Esophagus muscularis mucosa (tissue), 4 donors: ENCODE data around the gene C12orf42.

ENCODE experiments used
- CTCF ChIP-seq, 3 experiments: fragments of 200-600 bp in 2 of 3; fragments of 450-650 bp in 1 of 3; sonication (generic) in 2 of 3; IDR thresholded peaks; one replicate each; pipeline ENCODE4 v1.5.1; 2017 to 2019; ENCODE audit warnings: antibody characterized with exemption in 3 of 3, mild to moderate bottlenecking in 2 of 3, moderate library complexity in 1 of 3
- EP300 ChIP-seq: sonication (generic); formaldehyde crosslinking; IDR thresholded peaks from one replicate; pipeline ENCODE4 v1.6.1; 2017; ENCODE audit warnings: antibody characterized with exemption
- POLR2A ChIP-seq: fragments of 450-650 bp; IDR thresholded peaks from one replicate; pipeline ENCODE4 v1.6.1; 2017; ENCODE audit warnings: antibody characterized with exemption, moderate library complexity, mild to moderate bottlenecking, low read depth
- POLR2AphosphoS5 ChIP-seq, 2 donors: sonication (generic); formaldehyde crosslinking; IDR thresholded peaks; one replicate each; pipeline ENCODE4 v1.6.1; 2017; ENCODE audit warnings: antibody characterized with exemption in 2 of 2

GRCh38 chr12:103431387-103431786, 64.4 kb downstream of the C12orf42 start:
- TF ChIP-seq POLR2AphosphoS5 (IDR thresholded peaks at IDR 0.05), result no peak
- TF ChIP-seq CTCF (IDR thresholded peaks at IDR 0.05), result no peak
- no peak for TF ChIP-seq EP300
- no peak for TF ChIP-seq POLR2A
